IPS-18c (cell line): ENCODE measurements around the gene RGS7.

Source experiments
- H3K4me3 ChIP-seq: 2 replicates; pipeline ENCODE4 v1.7.0; 2013; ENCODE audit warnings: low read depth, mild to moderate bottlenecking, low read length, moderate library complexity; ENCODE audit not compliant: insufficient read depth
- H3K9me3 ChIP-seq: one replicate; pipeline ENCODE4 v1.6.1; 2013; ENCODE audit warnings: mild to moderate bottlenecking, low read length, moderate library complexity; ENCODE audit not compliant: control insufficient read depth, insufficient read depth

Gene RGS7

DNA sequence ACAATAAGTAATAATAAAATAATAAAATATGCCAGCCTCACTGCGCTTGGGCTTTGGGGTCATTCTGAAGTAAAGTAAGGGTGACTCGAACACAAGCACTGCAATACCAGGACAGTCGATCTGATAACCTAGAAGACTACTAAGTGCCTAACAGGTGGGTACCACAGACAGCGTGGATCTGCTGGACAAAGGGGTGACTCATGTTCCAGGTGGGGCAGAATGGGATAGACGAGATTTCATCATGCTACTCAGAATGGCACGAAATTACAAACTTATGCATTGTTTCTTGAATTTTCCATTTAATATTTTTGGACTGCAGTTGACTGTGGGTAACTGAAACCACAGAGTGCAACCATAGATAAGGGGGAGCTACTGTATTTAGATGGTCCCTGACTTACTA, 523.9 kb downstream of the RGS7 start:
- H3K9me3 ChIP-seq, result no peaks in the 10 kb centered on the region

GRCh38 chr1:240831922-240832321, 525.1 kb downstream of the RGS7 start:
- H3K9me3 ChIP-seq, result no peaks in the 10 kb centered on the region
- no peak overlapping the region for H3K4me3 ChIP-seq

More for the DNA sequence above, 523.9 kb downstream of the RGS7 start:
- no peak overlapping the region for H3K4me3 ChIP-seq

GRCh38 chr1:240831191-240831631, 525.8 kb downstream of the RGS7 start:
- Histone ChIP-seq H3K9me3 (no peaks in the 10 kb centered on the region), H3K4me3 (no peak overlapping the region)

DNA sequence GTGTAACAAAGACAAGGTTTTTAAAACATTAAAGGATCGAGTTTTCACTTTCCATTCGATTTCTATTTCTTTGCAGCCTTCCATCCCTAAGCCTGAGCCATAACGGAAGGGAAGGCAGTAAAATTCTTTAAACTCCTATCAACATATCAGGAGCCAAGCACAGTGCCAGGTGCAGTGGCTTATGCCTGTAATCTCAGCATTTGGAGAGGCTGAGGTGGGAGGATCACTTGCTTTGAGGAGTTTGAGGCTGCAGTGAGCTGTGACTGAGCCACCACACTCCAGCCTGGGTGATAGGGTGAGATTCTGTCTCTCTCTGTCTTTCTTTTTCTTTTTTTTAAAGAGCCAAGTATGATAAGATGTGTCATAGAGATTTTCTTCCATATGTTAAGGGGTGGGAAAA, 527.5 kb downstream of the RGS7 start:
- no peaks in the 10 kb centered on the region for H3K9me3 ChIP-seq
- no peak overlapping the region for H3K4me3 ChIP-seq

DNA sequence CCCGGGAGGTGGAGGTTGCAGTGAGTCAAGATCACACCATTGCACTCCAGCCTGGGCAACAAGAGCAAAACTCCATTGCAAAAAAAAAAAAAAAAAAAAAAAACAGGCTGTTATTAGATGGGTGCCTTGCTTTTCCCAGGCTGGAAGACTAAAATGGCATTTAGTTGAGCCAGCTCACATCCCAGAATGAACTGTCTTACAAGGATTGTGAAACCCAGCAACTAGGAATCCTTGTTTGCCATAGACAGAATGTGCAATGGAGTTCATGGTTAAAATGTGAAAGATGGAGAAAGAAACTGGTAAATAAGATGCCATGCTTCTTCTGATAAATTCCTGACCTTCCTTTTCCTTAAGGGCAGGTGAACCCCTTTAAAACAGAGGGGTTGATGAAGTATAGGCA, 529.2 kb downstream of the RGS7 start:
- H3K4me3 ChIP-seq, result no peak overlapping the region
- H3K9me3 ChIP-seq, result no peaks in the 10 kb centered on the region

GRCh38 chr1:240824238-240824637, 532.8 kb downstream of the RGS7 start:
- no peaks in the 10 kb centered on the region for H3K9me3 ChIP-seq
- H3K4me3 ChIP-seq, result no peak overlapping the region

DNA sequence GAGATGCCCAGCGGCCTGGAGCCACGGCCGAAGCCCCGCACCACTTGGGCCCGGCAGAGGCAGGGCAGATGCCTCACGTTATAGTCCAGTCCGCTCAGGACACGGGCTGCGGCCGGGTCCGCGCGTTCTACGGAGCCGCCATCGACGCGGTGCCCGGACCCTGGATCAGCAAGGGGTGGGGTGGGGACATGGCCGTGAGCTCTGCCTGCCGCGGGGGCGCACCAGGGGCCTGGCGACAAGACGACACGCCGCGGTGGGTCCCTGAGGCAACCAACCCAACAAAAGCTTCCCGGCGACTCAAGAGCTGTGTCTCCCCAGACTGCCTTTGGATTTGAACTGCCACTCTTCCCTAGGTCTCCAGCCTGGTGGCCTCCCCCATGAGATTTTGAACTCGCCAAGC, 533.6 kb downstream of the RGS7 start:
- no peak overlapping the region for H3K4me3 ChIP-seq
- no peaks in the 10 kb centered on the region for H3K9me3 ChIP-seq

- Histone ChIP-seq H3K4me3 (no peak overlapping the region), H3K9me3 (no peaks in the 10 kb centered on the region)
Observed at GRCh38 chr1:240821925-240822324, 535.1 kb downstream of the RGS7 start.

DNA sequence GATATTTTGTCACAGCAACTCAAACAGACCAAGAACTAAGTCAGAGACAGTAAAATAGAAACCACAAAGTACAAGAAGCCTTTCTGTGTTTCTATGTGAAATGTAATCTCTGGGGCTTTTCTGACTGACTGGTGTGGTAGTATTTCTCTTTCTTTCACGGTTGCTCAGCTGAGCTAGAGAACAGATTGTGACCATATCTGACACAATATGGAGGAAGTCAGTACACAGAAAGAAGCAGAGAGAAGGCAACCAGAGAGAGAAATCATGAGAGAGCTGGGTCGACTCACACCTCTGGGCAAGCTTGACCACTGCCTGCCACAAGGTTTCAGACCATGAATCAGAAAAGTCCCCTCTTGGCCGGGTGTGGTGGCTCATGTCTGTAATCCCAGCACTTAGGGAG, 536.2 kb downstream of the RGS7 start:
- Histone ChIP-seq H3K9me3 (no peaks in the 10 kb centered on the region), H3K4me3 (no peak overlapping the region)

DNA sequence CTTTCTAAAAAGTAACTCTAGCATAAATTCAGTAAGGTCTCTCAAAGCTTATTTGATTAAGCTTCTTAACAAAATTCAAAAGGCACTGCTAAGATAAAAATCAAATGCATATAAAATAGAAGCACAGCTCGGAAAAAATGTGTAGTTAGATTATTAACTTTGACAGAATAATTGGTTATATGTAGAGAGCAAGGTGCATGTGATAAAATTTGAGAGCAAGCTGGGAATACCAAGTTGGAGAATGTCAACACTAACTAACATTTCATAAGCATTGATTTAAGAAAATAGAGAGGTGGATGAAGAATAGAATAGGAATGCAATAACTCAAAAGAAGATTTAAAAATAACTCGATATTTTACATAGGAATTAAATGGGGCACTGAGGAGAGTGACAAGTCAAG, 540.5 kb downstream of the RGS7 start:
- H3K9me3 ChIP-seq, result no peaks in the 10 kb centered on the region
- no peak overlapping the region for H3K4me3 ChIP-seq

- H3K9me3 ChIP-seq, result no peaks in the 10 kb centered on the region
- H3K4me3 ChIP-seq, result no peak overlapping the region
Observed at GRCh38 chr1:240813720-240814119, 543.3 kb downstream of the RGS7 start.

DNA sequence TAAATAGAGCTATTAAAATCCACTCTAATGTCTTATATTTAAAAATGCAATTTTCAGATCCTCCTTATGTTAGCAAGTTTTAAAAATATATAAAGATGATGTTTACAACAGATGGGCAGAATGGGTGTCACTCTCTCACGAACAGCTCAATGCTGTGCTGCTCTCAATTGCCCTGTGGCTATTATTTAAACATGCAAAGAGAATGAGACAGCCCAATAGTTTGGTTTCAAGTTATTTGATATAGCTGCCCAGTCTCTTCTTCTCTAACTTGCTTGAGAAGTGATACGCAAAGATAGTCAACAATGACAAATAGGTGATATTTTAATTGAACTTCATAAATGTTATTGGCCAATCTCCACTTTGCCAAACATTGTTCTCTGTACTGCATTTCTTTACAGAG, 545.7 kb downstream of the RGS7 start:
- H3K4me3 ChIP-seq, result no peak overlapping the region
- no peaks in the 10 kb centered on the region for H3K9me3 ChIP-seq

- H3K9me3 ChIP-seq, result no peaks in the 10 kb centered on the region
- H3K4me3 ChIP-seq, result no peak overlapping the region
Observed at GRCh38 chr1:240808381-240808780, 548.6 kb downstream of the RGS7 start.

GRCh38 chr1:240806200-240806745, 550.7 kb downstream of the RGS7 start:
- Histone ChIP-seq H3K9me3 (no peaks in the 10 kb centered on the region), H3K4me3 (no peak overlapping the region)

DNA sequence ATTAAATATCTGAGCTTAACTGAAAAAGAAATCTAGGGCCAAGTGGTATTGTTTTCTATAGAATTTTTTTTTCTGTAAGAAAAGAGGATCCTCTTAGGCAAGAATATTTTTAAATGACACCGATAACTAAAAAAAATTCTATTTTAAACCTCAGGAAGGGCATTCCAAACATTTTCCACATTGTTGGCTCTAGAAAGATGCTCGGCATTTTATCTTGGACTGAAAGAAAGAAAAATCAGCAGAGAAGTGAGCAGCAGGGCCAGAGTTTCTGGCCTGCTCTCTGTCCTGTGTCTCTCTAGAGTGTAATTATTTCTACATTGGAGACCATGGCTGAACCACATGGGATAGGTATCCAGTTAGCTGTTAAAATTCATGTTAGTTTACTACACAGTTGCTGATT, 552.5 kb downstream of the RGS7 start:
- H3K9me3 ChIP-seq, result no peaks in the 10 kb centered on the region
- H3K4me3 ChIP-seq, result no peak overlapping the region

GRCh38 chr1:240803151-240803550, 553.9 kb downstream of the RGS7 start:
- Histone ChIP-seq H3K9me3 (no peaks in the 10 kb centered on the region), H3K4me3 (no peak overlapping the region)

GRCh38 chr1:240802271-240802670, 554.7 kb downstream of the RGS7 start:
- Histone ChIP-seq H3K4me3 (no peak overlapping the region), H3K9me3 (no peaks in the 10 kb centered on the region)

- Histone ChIP-seq H3K4me3 (no peak overlapping the region), H3K9me3 (no peaks in the 10 kb centered on the region)
Observed at GRCh38 chr1:240801442-240801841, 555.6 kb downstream of the RGS7 start.

- no peaks in the 10 kb centered on the region for H3K9me3 ChIP-seq
- H3K4me3 ChIP-seq, result no peak overlapping the region
Observed at GRCh38 chr1:240800291-240800690, 556.7 kb downstream of the RGS7 start.
